SK-N-SH (cell line): Measurements from ENCODE around the gene NOB1. TPM values are rescaled to one million over a fixed set of nuclear protein-coding genes. Genes with fewer than 3 reads are reported as not detected.

Source experiments
- CTCF ChIA-PET: fragments of 300-600, 350-600 bp; formaldehyde crosslinking; extraction: SDS; loops from one replicate; lab custom pipeline; 2021; lab: Yijun Ruan, JAX
- POLR2A ChIA-PET: fragments of 350-600 bp; sonication (Branson Sonifier 250); formaldehyde crosslinking; extraction: SDS; loops from one replicate; lab custom pipeline; 2020; ENCODE audit warnings: antibody characterized with exemption, inconsistent platforms; lab: Yijun Ruan, JAX
- DNase-seq: peaks from one replicate; pipeline ENCODE4 v3.0.0; 2012
- H2AFZ ChIP-seq: fragments of 200-600 bp; sonication (generic); 2 replicates; pipeline ENCODE4 v1.8.1; 2016; ENCODE audit warnings: antibody characterized with exemption, mild to moderate bottlenecking, low read depth
- H3F3A ChIP-seq: fragments of 200-600 bp; sonication (generic); replicated peaks from 2 replicates; pipeline ENCODE3; 2016; ENCODE audit warnings: antibody characterized with exemption, mild to moderate bottlenecking; ENCODE audit not compliant: insufficient read depth
- H3K27ac ChIP-seq, 2 experiments: fragments of 200-500 bp in 1 of 2; fragments of 200-600 bp in 1 of 2; sonication (Bioruptor generic) in 1 of 2; sonication (generic), shearing (Covaris generic) in 1 of 2; 2 replicates each; pipeline versions ENCODE4 v1.5.1 to v1.6.1; 2014 to 2016; ENCODE audit warnings: low read depth in 2 of 2, inconsistent platforms in 1 of 2, low read length in 1 of 2, mild to moderate bottlenecking in 1 of 2, mixed read lengths in 1 of 2
- H3K27me3 ChIP-seq: fragments of 200-600 bp; sonication (generic), shearing (Covaris generic); 2 replicates; pipeline ENCODE4 v1.6.1; 2016; ENCODE audit warnings: mixed run types; ENCODE audit not compliant: insufficient read depth
- H3K36me3 ChIP-seq, 2 experiments: fragments of 200-500 bp in 1 of 2; fragments of 200-600 bp in 1 of 2; sonication (Bioruptor generic) in 1 of 2; sonication (generic) in 1 of 2; replicated peaks in 1 of 2; 2 replicates each; pipeline versions ENCODE3 to v1.5.1; 2014 to 2016; ENCODE audit warnings: low read length in 1 of 2, mild to moderate bottlenecking in 1 of 2; ENCODE audit not compliant: insufficient read depth in 2 of 2, control insufficient read depth in 1 of 2
- H3K4me1 ChIP-seq, 2 experiments: fragments of 200-500 bp in 1 of 2; fragments of 200-600 bp in 1 of 2; sonication (Bioruptor generic) in 1 of 2; sonication (generic), shearing (Covaris generic) in 1 of 2; 2 replicates each; pipeline versions ENCODE4 v1.5.1 to v1.6.1; 2014 to 2016; ENCODE audit warnings: low read depth in 1 of 2, low read length in 1 of 2, mixed run types in 1 of 2; ENCODE audit not compliant: insufficient read depth in 2 of 2, control insufficient read depth in 1 of 2
- H3K4me2 ChIP-seq: fragments of 200-600 bp; sonication (generic), shearing (Covaris generic); 2 replicates; pipeline ENCODE4 v1.6.1; 2017; ENCODE audit warnings: mixed run types
- H3K4me3 ChIP-seq, 2 experiments: fragments of 200-500 bp in 1 of 2; fragments of 200-600 bp in 1 of 2; sonication (Bioruptor generic) in 1 of 2; sonication (generic), shearing (Covaris generic) in 1 of 2; 2 replicates each; pipeline versions ENCODE4 v1.5.1 to v1.8.1; 2014 to 2016; ENCODE audit warnings: low read depth in 2 of 2, inconsistent platforms in 1 of 2, low read length in 1 of 2, mild to moderate bottlenecking in 1 of 2, mixed read lengths in 1 of 2, moderate library complexity in 1 of 2
- H3K79me2 ChIP-seq: fragments of 200-600 bp; sonication (generic); 2 replicates; pipeline ENCODE4 v1.8.1; 2017; ENCODE audit warnings: mild to moderate bottlenecking; ENCODE audit not compliant: insufficient read depth
- H3K9ac ChIP-seq: fragments of 200-600 bp; sonication (generic); 2 replicates; pipeline ENCODE4 v1.6.1; 2017; ENCODE audit warnings: mixed run types
- H3K9me2 ChIP-seq: fragments of 200-600 bp; sonication (generic); 2 replicates; pipeline ENCODE4 v1.6.1; 2017; ENCODE audit warnings: mixed run types
- H3K9me3 ChIP-seq: fragments of 200-600 bp; sonication (generic); 2 replicates; pipeline ENCODE4 v1.6.1; 2017; ENCODE audit warnings: mixed run types, mild to moderate bottlenecking, moderate library complexity
- H4K20me1 ChIP-seq: fragments of 200-600 bp; sonication (generic); 2 replicates; pipeline ENCODE4 v1.6.1; 2017; ENCODE audit warnings: mild to moderate bottlenecking, mixed run types; ENCODE audit not compliant: insufficient read depth
- CHD2 ChIP-seq: fragments of 150-350 bp; IDR thresholded peaks from 2 replicates; pipeline ENCODE4 v1.6.1; 2018; ENCODE audit warnings: low read length; ENCODE audit not compliant: partially characterized antibody
- CTCF ChIP-seq: fragments of 200-600 bp; sonication (generic); IDR thresholded peaks from 2 replicates; pipeline ENCODE4 v1.6.1; 2017; ENCODE audit warnings: antibody characterized with exemption, mild to moderate bottlenecking, moderate library complexity
- ELF1 ChIP-seq: IDR thresholded peaks from 2 replicates; pipeline ENCODE4 v1.4.0; 2012
- EP300 ChIP-seq, 2 experiments: IDR thresholded peaks; 2 replicates each; pipeline versions ENCODE4 v1.4.0 to v1.6.1; 2012; ENCODE audit warnings: borderline replicate concordance in 1 of 2, low read depth in 1 of 2, low read length in 1 of 2
- EZH2phosphoT487 ChIP-seq: fragments of 200-600 bp; sonication (generic); IDR thresholded peaks from 2 replicates; pipeline ENCODE4 v1.6.1; 2017; ENCODE audit warnings: low read depth, mixed run types, mild to moderate bottlenecking, antibody characterized with exemption, moderate library complexity, borderline replicate concordance
- FOSL2 ChIP-seq: IDR thresholded peaks from 2 replicates; pipeline ENCODE4 v1.4.0; 2012; ENCODE audit warnings: low read depth, mild to moderate bottlenecking, moderate library complexity, borderline replicate concordance
- FOXJ3 ChIP-seq: sonication (generic); formaldehyde crosslinking; IDR thresholded peaks from 2 replicates; pipeline ENCODE4 v1.5.1; 2020; ENCODE audit warnings: mild to moderate bottlenecking, missing genetic modification reagents
- GABPA ChIP-seq: IDR thresholded peaks from 2 replicates; pipeline ENCODE4 v1.4.0; 2012; ENCODE audit warnings: low read depth, mild to moderate bottlenecking
- GATA2 ChIP-seq: sonication (generic); formaldehyde crosslinking; IDR thresholded peaks from 2 replicates; pipeline ENCODE4 v1.5.0; 2020; ENCODE audit warnings: mild to moderate bottlenecking, missing genetic modification reagents
- MXI1 ChIP-seq: IDR thresholded peaks from 2 replicates; pipeline ENCODE4 v1.6.1; 2012; ENCODE audit warnings: mild to moderate bottlenecking, low read depth, low read length, improper control_type of control experiment
- NFIC ChIP-seq: IDR thresholded peaks from 2 replicates; pipeline ENCODE4 v1.4.0; 2012; ENCODE audit warnings: borderline replicate concordance
- NRF1 ChIP-seq: IDR thresholded peaks from 2 replicates; pipeline ENCODE4 v1.6.1; 2012; ENCODE audit warnings: low read depth, mild to moderate bottlenecking, low read length
- POLR2AphosphoS5 ChIP-seq: IDR thresholded peaks from 2 replicates; pipeline ENCODE4 v1.6.1; 2012; ENCODE audit warnings: low read depth, low read length
- RAD21 ChIP-seq: IDR thresholded peaks from 2 replicates; pipeline ENCODE4 v1.6.1; 2012; ENCODE audit warnings: mild to moderate bottlenecking, low read length
- RFX5 ChIP-seq: IDR thresholded peaks from 2 replicates; pipeline ENCODE4 v1.6.1; 2012; ENCODE audit warnings: mild to moderate bottlenecking, improper control_type of control experiment, low read length
- RXRA ChIP-seq: IDR thresholded peaks from 2 replicates; pipeline ENCODE4 v1.4.0; 2012; ENCODE audit warnings: low read depth, mild to moderate bottlenecking, borderline replicate concordance
- TCF12 ChIP-seq: IDR thresholded peaks from 2 replicates; pipeline ENCODE4 v1.4.0; 2012
- TEAD4 ChIP-seq: IDR thresholded peaks from 2 replicates; pipeline ENCODE4 v1.4.0; 2012; ENCODE audit warnings: mild to moderate bottlenecking, borderline replicate concordance; ENCODE audit not compliant: insufficient read depth
- USF1 ChIP-seq: IDR thresholded peaks from 2 replicates; pipeline ENCODE4 v1.4.0; 2012; ENCODE audit warnings: low read depth, borderline replicate concordance
- YY1 ChIP-seq: IDR thresholded peaks from 2 replicates; pipeline ENCODE4 v1.4.0; 2012; ENCODE audit warnings: low read depth, mild to moderate bottlenecking
- WGBS: methylation state at CpG from one replicate; pipeline ENCODE4 v1.1.6; 2017; ENCODE audit warnings: low lambda C conversion rate; 5-methylcytosine and 5-hydroxymethylcytosine counted together
- polyA plus RNA-seq, 3 experiments: library from polyadenylated mRNA; depleted of rRNA; stranded (reverse); fragments of >200 nt; gene quantifications; 2 replicates each; pipeline ENCODE4 v1.2.3, GENCODE V29; 2012
- TF ChIP-seq, protein P1 (sequence below): IDR thresholded peaks from 2 replicates; pipeline ENCODE4 v1.4.0; 2012; ENCODE audit warnings: low read depth
- TF ChIP-seq, protein P2 (sequence below): IDR thresholded peaks from 2 replicates; pipeline ENCODE4; 2012

Gene NOB1
- polyA plus RNA-seq, 1 of the 3 experiments (the other 2 are of a cell fraction) = 86.3 TPM

- H3K27ac ChIP-seq = no peak overlapping the region
- H3K9me3 ChIP-seq = no peaks in the 10 kb centered on the region
- H4K20me1 ChIP-seq = no peaks in the 10 kb centered on the region
- TF ChIP-seq ELF1 = no peak
- TF ChIP-seq GABPA = no peak
- no peak for TF ChIP-seq TCF12
- no peak for TF ChIP-seq MXI1
- TF ChIP-seq GATA2 (CRISPR knock-in tag) = no peak
- CTCF ChIA-PET = interaction anchor here (0.9 to 6.1 kb wide), 4 partner anchors 10 to 219 kb away, joined by 3 to 67 read pairs (median 3); partner anchors contain the start of gene NOB1
- no peaks in the 10 kb centered on the region for H3K27me3 ChIP-seq
- no peaks in the 10 kb centered on the region for H3K79me2 ChIP-seq
- H3K9me2 ChIP-seq = no peaks in the 10 kb centered on the region
- no peak for DNase-seq
- H3K9ac ChIP-seq = no peak overlapping the region
- H3K4me1 ChIP-seq = no peaks in the 10 kb centered on the region
- POLR2A ChIA-PET = no interaction called here
- no peak overlapping the region for H3K4me3 ChIP-seq
- no peak overlapping the region for H3K4me2 ChIP-seq
- WGBS = 90% methylated on average over 12 of the region's 12 CpGs
- peaks cover 32% of the 10 kb centered on the region for H3F3A ChIP-seq
- no peak overlapping the region for H2AFZ ChIP-seq
- peaks cover 35 to 37% of the 10 kb centered on the region in 2 experiments for H3K36me3 ChIP-seq
Observed at GRCh38 chr16:69711115-69711740, 43.5 kb downstream of the NOB1 start.

- 45% methylated on average over 5 of the region's 5 CpGs for WGBS
- Histone ChIP-seq H3K9me2 (no peaks in the 10 kb centered on the region), H3K27ac (peak overlapping the region in 1 of 2 experiments; percentile 26; a peak in 1 of 4 replicates), H3K9me3 (no peaks in the 10 kb centered on the region), H3K4me3 (no peak overlapping the region), H3K36me3 (peaks cover 32 to 47% of the 10 kb centered on the region in 2 experiments), H3K27me3 (no peaks in the 10 kb centered on the region), H3K4me2 (no peak overlapping the region), H3K9ac (no peak overlapping the region), H2AFZ (no peak overlapping the region), H3K79me2 (peaks cover 5% of the 10 kb centered on the region; the same call in 1 of the 2 replicates), H3F3A (peaks cover 32% of the 10 kb centered on the region), H4K20me1 (no peaks in the 10 kb centered on the region), H3K4me1 (no peaks in the 10 kb centered on the region)
- POLR2A ChIA-PET = no interaction called here
- peak; percentile 59 for DNase-seq
- CTCF ChIA-PET = interaction anchor here (0.6 to 6.1 kb wide), 28 partner anchors 9 to 316 kb away, joined by 3 to 67 read pairs (median 4); partner anchors contain the start of genes NOB1 and WWP2
- TF ChIP-seq EZH2phosphoT487 (no peak), RXRA (no peak), ELF1 (no peak), CHD2 (no peak), RAD21 (peak; percentile 86), USF1 (no peak), EP300 (IDR thresholded peaks at IDR 0.05; ENCODE audit: borderline replicate concordance in 1 of 2, low read depth in 1 of 2, low read length in 1 of 2) (no peak), NRF1 (no peak), RFX5 (0 out of 2 replicates have a peak, but pooled peaks have one; percentile 45), TEAD4 (no peak), GATA2 (CRISPR knock-in tag) (no peak), NFIC (no peak), FOSL2 (no peak), YY1 (no peak), FOXJ3 (no peak), POLR2AphosphoS5 (no peak), CTCF (peak; percentile 77)
- TF ChIP-seq, protein P1, sequence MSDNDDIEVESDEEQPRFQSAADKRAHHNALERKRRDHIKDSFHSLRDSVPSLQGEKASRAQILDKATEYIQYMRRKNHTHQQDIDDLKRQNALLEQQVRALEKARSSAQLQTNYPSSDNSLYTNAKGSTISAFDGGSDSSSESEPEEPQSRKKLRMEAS = no peak
- TF ChIP-seq, protein P2, sequence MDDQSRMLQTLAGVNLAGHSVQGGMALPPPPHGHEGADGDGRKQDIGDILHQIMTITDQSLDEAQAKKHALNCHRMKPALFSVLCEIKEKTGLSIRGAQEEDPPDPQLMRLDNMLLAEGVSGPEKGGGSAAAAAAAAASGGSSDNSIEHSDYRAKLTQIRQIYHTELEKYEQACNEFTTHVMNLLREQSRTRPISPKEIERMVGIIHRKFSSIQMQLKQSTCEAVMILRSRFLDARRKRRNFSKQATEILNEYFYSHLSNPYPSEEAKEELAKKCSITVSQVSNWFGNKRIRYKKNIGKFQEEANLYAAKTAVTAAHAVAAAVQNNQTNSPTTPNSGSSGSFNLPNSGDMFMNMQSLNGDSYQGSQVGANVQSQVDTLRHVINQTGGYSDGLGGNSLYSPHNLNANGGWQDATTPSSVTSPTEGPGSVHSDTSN = no peak
Observed at GRCh38 chr16:69709456-69710084, 45.2 kb downstream of the NOB1 start.
